Liver (tissue), 9 donors: Measurements from ENCODE around the gene STRIP2. TPM values are rescaled to one million over a fixed set of nuclear protein-coding genes. Genes with fewer than 3 reads are reported as not detected.

Source experiments
- DNase-seq: peaks from one replicate; pipeline ENCODE4 v3.0.0-alpha.2; 2017; ENCODE audit warnings: low spot score
- H3K27ac ChIP-seq, 2 donors: one replicate each; pipeline ENCODE4 v1.7.0; 2013; ENCODE audit warnings: inconsistent platforms in 2 of 2, low read length in 2 of 2, control low read depth in 1 of 2, low read depth in 1 of 2, mild to moderate bottlenecking in 1 of 2
- H3K27me3 ChIP-seq, 4 donors: one replicate each; pipeline versions ENCODE4 v1.6.1 to v1.7.0; 2013; ENCODE audit warnings: low read length in 3 of 4, inconsistent platforms in 1 of 4, mild to moderate bottlenecking in 1 of 4, moderate library complexity in 1 of 4; ENCODE audit not compliant: control insufficient read depth in 4 of 4, insufficient read depth in 4 of 4
- H3K36me3 ChIP-seq, 4 donors: one replicate each; pipeline versions ENCODE4 v1.6.1 to v1.7.0; 2013; ENCODE audit warnings: low read length in 3 of 4, mild to moderate bottlenecking in 3 of 4, low read depth in 1 of 4, moderate library complexity in 1 of 4; ENCODE audit not compliant: control insufficient read depth in 4 of 4, insufficient read depth in 3 of 4
- H3K4me1 ChIP-seq, 4 donors: one replicate each; pipeline versions ENCODE4 v1.6.1 to v1.7.0; 2013; ENCODE audit warnings: low read length in 3 of 4, mild to moderate bottlenecking in 3 of 4, moderate library complexity in 1 of 4; ENCODE audit not compliant: control insufficient read depth in 4 of 4, insufficient read depth in 4 of 4
- H3K4me3 ChIP-seq, 3 donors: one replicate each; pipeline versions ENCODE4 v1.6.1 to v1.7.0; 2013; ENCODE audit warnings: low read length in 3 of 3, control low read depth in 1 of 3, low read depth in 1 of 3, mild to moderate bottlenecking in 1 of 3
- H3K9ac ChIP-seq, 2 donors: one replicate each; pipeline ENCODE4 v1.7.0; 2013; ENCODE audit warnings: low read length in 2 of 2, mild to moderate bottlenecking in 2 of 2, moderate library complexity in 2 of 2, control low read depth in 1 of 2, low read depth in 1 of 2
- H3K9me3 ChIP-seq, 4 donors: one replicate each; pipeline versions ENCODE4 v1.6.1 to v1.7.0; 2013; ENCODE audit warnings: low read length in 3 of 4; ENCODE audit not compliant: control insufficient read depth in 4 of 4
- EGR1 ChIP-seq, 2 donors: IDR thresholded peaks; 2 replicates each; pipeline ENCODE4 v1.6.1; 2016 to 2018; ENCODE audit warnings: antibody characterized with exemption in 2 of 2, low read depth in 2 of 2
- FOXA1 ChIP-seq: IDR thresholded peaks from 2 replicates; pipeline ENCODE4 v1.6.1; 2016; ENCODE audit warnings: antibody characterized with exemption
- FOXA2 ChIP-seq: IDR thresholded peaks from 2 replicates; pipeline ENCODE4 v1.6.1; 2016; ENCODE audit warnings: antibody characterized with exemption
- HNF4A ChIP-seq, 2 donors: conservative IDR thresholded peaks; 2 replicates each; pipeline ENCODE4 v1.6.1; 2016; ENCODE audit warnings: antibody characterized with exemption in 2 of 2, mild to moderate bottlenecking in 2 of 2
- HNF4G ChIP-seq: IDR thresholded peaks from 2 replicates; pipeline ENCODE4 v1.6.1; 2016; ENCODE audit warnings: antibody characterized with exemption
- JUND ChIP-seq, 2 donors: IDR thresholded peaks; 2 replicates each; pipeline ENCODE4 v1.6.1; 2016; ENCODE audit warnings: antibody characterized with exemption in 2 of 2
- NR2F2 ChIP-seq: IDR thresholded peaks from 2 replicates; pipeline ENCODE4 v1.6.1; 2016; ENCODE audit warnings: antibody characterized with exemption
- RAD21 ChIP-seq, 2 donors: IDR thresholded peaks; 2 replicates each; pipeline ENCODE4 v1.6.1; 2016; ENCODE audit warnings: antibody characterized with exemption in 2 of 2, mild to moderate bottlenecking in 2 of 2
- RXRA ChIP-seq, 2 donors: IDR thresholded peaks; 2 replicates each; pipeline ENCODE4 v1.6.1; 2017 to 2018; ENCODE audit warnings: antibody characterized with exemption in 2 of 2, mild to moderate bottlenecking in 1 of 2
- SP1 ChIP-seq: IDR thresholded peaks from 2 replicates; pipeline ENCODE4 v1.6.1; 2018; ENCODE audit warnings: antibody characterized with exemption, mild to moderate bottlenecking
- YY1 ChIP-seq: IDR thresholded peaks from 2 replicates; pipeline ENCODE4 v1.6.1; 2016; ENCODE audit warnings: antibody characterized with exemption, mild to moderate bottlenecking
- whole genome bisulfite sequencing: extraction: QIAGEN DNeasy Blood & Tissue Kit; methylation state at CpG from one replicate; pipeline ENCODE4 v1.1.7; 2013; 5-methylcytosine and 5-hydroxymethylcytosine counted together
- polyA plus RNA-seq, 2 donors: library from polyadenylated mRNA; stranded (reverse) in 1 of 2; unstranded in 1 of 2; fragments of 200-250 nt in 1 of 2; fragments of >200 nt in 1 of 2; fragmentation: Nextera tagmentation in 1 of 2; extraction: Ambion mirVana in 1 of 2; gene quantifications; one replicate each; pipeline versions ENCODE4 v1.2.1 to v1.2.3, GENCODE V29; 2013 to 2015
- total RNA-seq, 2 donors: library from RNA; depleted of rRNA; stranded (reverse); fragments of >200 nt; gene quantifications; one replicate each; pipeline ENCODE4 v1.2.3, GENCODE V29; 2014
- TF ChIP-seq, protein P1 (sequence below): IDR thresholded peaks from 2 replicates; pipeline ENCODE4 v1.6.1; 2016; ENCODE audit warnings: antibody characterized with exemption
- TF ChIP-seq, protein P2 (sequence below): IDR thresholded peaks from 2 replicates; pipeline ENCODE4 v1.6.1; 2016; ENCODE audit warnings: antibody characterized with exemption, mild to moderate bottlenecking
- TF ChIP-seq, protein P3 (sequence below): IDR thresholded peaks from 2 replicates; pipeline ENCODE4 v1.6.1; 2016; ENCODE audit warnings: antibody characterized with exemption
- TF ChIP-seq, protein P4 (sequence below): IDR thresholded peaks from 2 replicates; pipeline ENCODE4 v1.6.1; 2016; ENCODE audit warnings: antibody characterized with exemption
- donor health status: healthy.
- donor health status: healthy.
- donor health status: healthy.
- donor health status: healthy.
- donor health status: healthy.

STRIP2 gene
- total and polyA plus RNA-seq, 4 donors = 0.18 to 4.8 (median 0.35) TPM

DNA sequence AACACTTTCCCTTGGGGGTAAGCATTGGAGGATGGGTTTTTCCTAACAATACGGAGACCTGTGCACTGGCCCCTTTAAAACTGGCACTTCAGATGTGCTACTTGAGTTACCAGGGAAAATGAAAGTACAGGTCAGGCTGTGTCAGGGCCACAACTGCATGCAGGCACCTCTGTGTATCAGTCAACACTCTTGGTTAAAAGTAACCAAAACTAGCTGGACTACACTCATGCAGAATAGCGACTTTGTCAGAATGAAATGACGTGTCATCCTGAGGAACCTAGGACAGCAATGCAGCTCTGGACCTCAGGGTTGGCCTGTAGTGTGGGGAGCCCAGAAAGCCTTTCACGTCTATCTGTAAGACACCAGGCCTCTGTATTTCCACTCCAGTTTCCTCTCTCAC, 34.3 kb downstream of the STRIP2 start:
- no peaks in the 10 kb centered on the region for H3K4me1 ChIP-seq
- 83% methylated on average over 4 of the region's 4 CpGs for WGBS
- H3K9ac ChIP-seq = no peak overlapping the region
- TF ChIP-seq, protein P1, sequence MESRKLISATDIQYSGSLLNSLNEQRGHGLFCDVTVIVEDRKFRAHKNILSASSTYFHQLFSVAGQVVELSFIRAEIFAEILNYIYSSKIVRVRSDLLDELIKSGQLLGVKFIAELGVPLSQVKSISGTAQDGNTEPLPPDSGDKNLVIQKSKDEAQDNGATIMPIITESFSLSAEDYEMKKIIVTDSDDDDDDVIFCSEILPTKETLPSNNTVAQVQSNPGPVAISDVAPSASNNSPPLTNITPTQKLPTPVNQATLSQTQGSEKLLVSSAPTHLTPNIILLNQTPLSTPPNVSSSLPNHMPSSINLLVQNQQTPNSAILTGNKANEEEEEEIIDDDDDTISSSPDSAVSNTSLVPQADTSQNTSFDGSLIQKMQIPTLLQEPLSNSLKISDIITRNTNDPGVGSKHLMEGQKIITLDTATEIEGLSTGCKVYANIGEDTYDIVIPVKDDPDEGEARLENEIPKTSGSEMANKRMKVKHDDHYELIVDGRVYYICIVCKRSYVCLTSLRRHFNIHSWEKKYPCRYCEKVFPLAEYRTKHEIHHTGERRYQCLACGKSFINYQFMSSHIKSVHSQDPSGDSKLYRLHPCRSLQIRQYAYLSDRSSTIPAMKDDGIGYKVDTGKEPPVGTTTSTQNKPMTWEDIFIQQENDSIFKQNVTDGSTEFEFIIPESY = no peak
- no peak for TF ChIP-seq EGR1 (IDR thresholded peaks at IDR 0.05; ENCODE audit: low read depth in 2 of 2)
- no peak for TF ChIP-seq FOXA2
- TF ChIP-seq, protein P2, sequence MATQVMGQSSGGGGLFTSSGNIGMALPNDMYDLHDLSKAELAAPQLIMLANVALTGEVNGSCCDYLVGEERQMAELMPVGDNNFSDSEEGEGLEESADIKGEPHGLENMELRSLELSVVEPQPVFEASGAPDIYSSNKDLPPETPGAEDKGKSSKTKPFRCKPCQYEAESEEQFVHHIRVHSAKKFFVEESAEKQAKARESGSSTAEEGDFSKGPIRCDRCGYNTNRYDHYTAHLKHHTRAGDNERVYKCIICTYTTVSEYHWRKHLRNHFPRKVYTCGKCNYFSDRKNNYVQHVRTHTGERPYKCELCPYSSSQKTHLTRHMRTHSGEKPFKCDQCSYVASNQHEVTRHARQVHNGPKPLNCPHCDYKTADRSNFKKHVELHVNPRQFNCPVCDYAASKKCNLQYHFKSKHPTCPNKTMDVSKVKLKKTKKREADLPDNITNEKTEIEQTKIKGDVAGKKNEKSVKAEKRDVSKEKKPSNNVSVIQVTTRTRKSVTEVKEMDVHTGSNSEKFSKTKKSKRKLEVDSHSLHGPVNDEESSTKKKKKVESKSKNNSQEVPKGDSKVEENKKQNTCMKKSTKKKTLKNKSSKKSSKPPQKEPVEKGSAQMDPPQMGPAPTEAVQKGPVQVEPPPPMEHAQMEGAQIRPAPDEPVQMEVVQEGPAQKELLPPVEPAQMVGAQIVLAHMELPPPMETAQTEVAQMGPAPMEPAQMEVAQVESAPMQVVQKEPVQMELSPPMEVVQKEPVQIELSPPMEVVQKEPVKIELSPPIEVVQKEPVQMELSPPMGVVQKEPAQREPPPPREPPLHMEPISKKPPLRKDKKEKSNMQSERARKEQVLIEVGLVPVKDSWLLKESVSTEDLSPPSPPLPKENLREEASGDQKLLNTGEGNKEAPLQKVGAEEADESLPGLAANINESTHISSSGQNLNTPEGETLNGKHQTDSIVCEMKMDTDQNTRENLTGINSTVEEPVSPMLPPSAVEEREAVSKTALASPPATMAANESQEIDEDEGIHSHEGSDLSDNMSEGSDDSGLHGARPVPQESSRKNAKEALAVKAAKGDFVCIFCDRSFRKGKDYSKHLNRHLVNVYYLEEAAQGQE = no peak
- TF ChIP-seq RXRA (IDR thresholded peaks at IDR 0.05) = no peak
- no peak for TF ChIP-seq HNF4G
- no peak for TF ChIP-seq RAD21 (IDR thresholded peaks at IDR 0.05)
- TF ChIP-seq, protein P3, sequence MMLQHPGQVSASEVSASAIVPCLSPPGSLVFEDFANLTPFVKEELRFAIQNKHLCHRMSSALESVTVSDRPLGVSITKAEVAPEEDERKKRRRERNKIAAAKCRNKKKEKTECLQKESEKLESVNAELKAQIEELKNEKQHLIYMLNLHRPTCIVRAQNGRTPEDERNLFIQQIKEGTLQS = no peak
- no peak for TF ChIP-seq YY1
- TF ChIP-seq JUND (IDR thresholded peaks at IDR 0.05) = no peak
- no peak for TF ChIP-seq FOXA1
- H3K27me3 ChIP-seq = no peaks in the 10 kb centered on the region
- no peak overlapping the region for H3K27ac ChIP-seq
- no peak overlapping the region for H3K4me3 ChIP-seq
- no peak for DNase-seq
- no peaks in the 10 kb centered on the region for H3K9me3 ChIP-seq
- no peaks in the 10 kb centered on the region for H3K36me3 ChIP-seq

DNA sequence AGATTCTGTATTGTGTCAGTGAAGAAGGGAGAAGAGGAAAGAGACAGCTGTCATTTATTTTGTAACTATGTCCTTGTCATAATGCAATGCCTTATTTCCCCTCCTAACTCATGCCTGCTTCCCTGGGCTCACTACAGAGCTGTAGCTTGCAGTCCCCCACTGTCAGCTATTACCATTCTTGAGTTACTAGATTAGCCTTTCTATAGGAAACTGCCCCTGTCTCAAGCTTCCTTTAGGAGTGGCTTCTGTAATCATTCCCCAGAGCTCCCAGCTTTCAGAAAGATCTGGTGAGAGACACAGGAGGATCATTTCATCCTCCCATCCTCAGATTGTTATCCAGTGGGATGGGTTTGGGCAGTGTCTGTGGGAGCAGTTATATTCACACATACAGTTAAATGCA, 35.7 kb downstream of the STRIP2 start:
- no peaks in the 10 kb centered on the region for H3K27me3 ChIP-seq
- no peaks in the 10 kb centered on the region for H3K9me3 ChIP-seq
- H3K4me3 ChIP-seq = no peak overlapping the region
- no peaks in the 10 kb centered on the region for H3K4me1 ChIP-seq
- TF ChIP-seq SP1 = no peak
- TF ChIP-seq, protein P3 = no peak
- no peak for TF ChIP-seq FOXA1
- TF ChIP-seq, protein P4, sequence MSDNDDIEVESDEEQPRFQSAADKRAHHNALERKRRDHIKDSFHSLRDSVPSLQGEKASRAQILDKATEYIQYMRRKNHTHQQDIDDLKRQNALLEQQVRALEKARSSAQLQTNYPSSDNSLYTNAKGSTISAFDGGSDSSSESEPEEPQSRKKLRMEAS = no peak
- H3K27ac ChIP-seq = no peak overlapping the region
- no peaks in the 10 kb centered on the region for H3K36me3 ChIP-seq
- DNase-seq = no peak
- H3K9ac ChIP-seq = no peak overlapping the region

DNA sequence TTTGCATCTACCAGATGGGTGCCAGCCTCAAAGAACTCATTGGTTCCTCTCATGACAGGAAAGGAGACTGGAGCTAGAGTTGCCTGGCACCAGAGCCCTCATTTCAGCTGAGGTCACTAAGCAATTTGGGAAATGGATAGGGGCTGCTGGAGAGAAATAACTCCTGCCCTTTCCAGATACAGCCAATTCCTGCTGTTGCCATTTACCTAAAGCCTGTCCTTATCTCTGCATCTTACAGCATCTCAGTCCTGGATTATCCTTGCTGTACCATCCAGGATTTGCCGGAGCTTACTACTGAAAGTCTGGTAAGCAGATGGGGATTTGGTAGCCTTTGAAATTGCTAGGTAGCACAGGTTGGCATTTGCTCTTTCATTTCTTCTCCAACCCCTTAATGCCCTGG, 36.2 kb downstream of the STRIP2 start:
- no peaks in the 10 kb centered on the region for H3K36me3 ChIP-seq
- no peak overlapping the region for H3K4me3 ChIP-seq
- TF ChIP-seq, protein P1 = no peak
- TF ChIP-seq, protein P3 = no peak
- no peak for TF ChIP-seq EGR1 (IDR thresholded peaks at IDR 0.05; ENCODE audit: low read depth in 2 of 2)
- TF ChIP-seq, protein P2 = no peak
- no peak for TF ChIP-seq FOXA1
- TF ChIP-seq JUND (IDR thresholded peaks at IDR 0.05) = no peak
- no peak for TF ChIP-seq NR2F2
- TF ChIP-seq SP1 = no peak
- no peak for TF ChIP-seq HNF4A (conservative IDR thresholded peaks at IDR 0.05)
- no peak for TF ChIP-seq RAD21 (IDR thresholded peaks at IDR 0.05)
- TF ChIP-seq HNF4G = no peak
- H3K27ac ChIP-seq = no peak overlapping the region
- WGBS = 94% methylated on average over 1 of the region's 1 CpG
- no peak overlapping the region for H3K9ac ChIP-seq
- H3K27me3 ChIP-seq = no peaks in the 10 kb centered on the region
- no peaks in the 10 kb centered on the region for H3K4me1 ChIP-seq
- H3K9me3 ChIP-seq = no peaks in the 10 kb centered on the region
- no peak for DNase-seq
